GOT3 (cell line): ENCODE data around the gene PLCXD1.
"Not testable (repeated sequence)": the region's sequence is repeated elsewhere in the genome, so short reads cannot be mapped to it uniquely, and the experiment has no call there.

Source experiments
- DNase-seq: peaks from one replicate; lab custom pipeline; 2025; ENCODE audit warnings: mixed read lengths; lab: John Stamatoyannopoulos, UW

The PLCXD1 gene

GRCh38 chrX:351324-351641, 70.1 kb downstream of the PLCXD1 start:
- not testable (repeated sequence) for DNase-seq

DNA sequence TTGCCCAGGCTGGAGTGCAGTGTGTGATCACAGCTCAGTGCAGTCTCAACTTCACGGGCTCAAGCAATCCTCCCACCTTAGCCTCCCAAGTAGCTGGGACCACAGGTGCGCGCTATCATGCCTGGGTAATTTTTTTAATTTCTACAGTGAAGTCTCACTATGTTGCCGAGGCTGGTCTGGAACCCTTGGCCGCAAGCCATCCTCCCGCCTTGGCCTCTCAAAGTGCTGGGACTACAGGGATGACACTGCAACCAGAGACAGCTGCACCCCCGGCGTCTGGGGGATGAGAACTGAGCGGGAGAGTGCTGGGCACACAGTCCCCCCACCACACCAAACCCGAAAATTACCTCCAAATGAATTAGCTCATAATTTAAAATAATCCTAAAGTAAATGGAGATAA, 70.6 kb downstream of the PLCXD1 start:
- DNase-seq, result no peak

GRCh38 chrX:352181-352580, 71.0 kb downstream of the PLCXD1 start:
- no peak for DNase-seq

- DNase-seq, result no peak
Measured at GRCh38 chrX:352582-353314, 71.6 kb downstream of the PLCXD1 start.
